ENCODE data around the gene PARP6. TPM values are rescaled to one million over a fixed set of nuclear protein-coding genes. Genes with fewer than 3 reads are reported as not detected.

Gene PARP6
- total and polyA plus RNA-seq, 4 donors = 55.4 to 201 (median 157) TPM

GRCh38 chr15:72197041-72197459 lies 75.3 kb downstream of the PARP6 start:
- DNase-seq (ENCODE audit: low read depth in 4 of 6, low spot score in 6 of 6) = no peak
- H3K36me3 ChIP-seq (ENCODE audit: control insufficient read depth, insufficient read depth, low read length) = peaks cover 38% of the 10 kb centered on the region
- H3K27ac ChIP-seq (ENCODE audit: low read depth, low read length) = no peak overlapping the region
- H3K27me3 ChIP-seq (ENCODE audit: control insufficient read depth, insufficient read depth, low read length) = peaks cover 29% of the 10 kb centered on the region
- peak overlapping the region; percentile 38 for H3K4me3 ChIP-seq (ENCODE audit: low read depth, low read length)
- H3K9me3 ChIP-seq (ENCODE audit: control insufficient read depth, insufficient read depth, low read length) = no peaks in the 10 kb centered on the region
- WGBS (ENCODE audit: insufficient coverage) = 7% methylated on average over 35 of the region's 35 CpGs
- peaks cover 25% of the 10 kb centered on the region for H3K4me1 ChIP-seq (ENCODE audit: control insufficient read depth, insufficient read depth, low read length)

GRCh38 chr15:72196409-72197040 lies 75.8 kb downstream of the PARP6 start:
- DNase-seq (ENCODE audit: low read depth in 4 of 6, low spot score in 6 of 6) = no peak
- Histone ChIP-seq H3K4me1 (ENCODE audit: control insufficient read depth, insufficient read depth, low read length) (peaks cover 22% of the 10 kb centered on the region), H3K9me3 (ENCODE audit: control insufficient read depth, insufficient read depth, low read length) (no peaks in the 10 kb centered on the region), H3K4me3 (ENCODE audit: low read depth, low read length) (peak overlapping the region; percentile 38), H3K27me3 (ENCODE audit: control insufficient read depth, insufficient read depth, low read length) (peaks cover 29% of the 10 kb centered on the region), H3K36me3 (ENCODE audit: control insufficient read depth, insufficient read depth, low read length) (peaks cover 34% of the 10 kb centered on the region), H3K27ac (ENCODE audit: low read depth, low read length) (no peak overlapping the region)
- WGBS (ENCODE audit: insufficient coverage) = 55% methylated on average over 12 of the region's 13 CpGs

GRCh38 chr15:72195101-72195511 lies 77.2 kb downstream of the PARP6 start:
- Histone ChIP-seq H3K27me3 (ENCODE audit: control insufficient read depth, insufficient read depth, low read length) (peaks cover 32% of the 10 kb centered on the region), H3K9me3 (ENCODE audit: control insufficient read depth, insufficient read depth, low read length) (no peaks in the 10 kb centered on the region), H3K27ac (ENCODE audit: low read depth, low read length) (no peak overlapping the region), H3K36me3 (ENCODE audit: control insufficient read depth, insufficient read depth, low read length) (peaks cover 20% of the 10 kb centered on the region), H3K4me1 (ENCODE audit: control insufficient read depth, insufficient read depth, low read length) (peaks cover 10% of the 10 kb centered on the region), H3K4me3 (ENCODE audit: low read depth, low read length) (no peak overlapping the region)
- 74% methylated on average over 6 of the region's 6 CpGs for WGBS (ENCODE audit: insufficient coverage)
- no peak for DNase-seq (ENCODE audit: low read depth in 4 of 6, low spot score in 6 of 6)

- H3K36me3 ChIP-seq (ENCODE audit: control insufficient read depth, insufficient read depth, low read length) = peaks cover 9% of the 10 kb centered on the region
- no peak overlapping the region for H3K4me3 ChIP-seq (ENCODE audit: low read depth, low read length)
- no peak overlapping the region for H3K27ac ChIP-seq (ENCODE audit: low read depth, low read length)
- WGBS (ENCODE audit: insufficient coverage) = 73% methylated on average over 3 of the region's 8 CpGs
- no peaks in the 10 kb centered on the region for H3K9me3 ChIP-seq (ENCODE audit: control insufficient read depth, insufficient read depth, low read length)
- peaks cover 30% of the 10 kb centered on the region for H3K27me3 ChIP-seq (ENCODE audit: control insufficient read depth, insufficient read depth, low read length)
- H3K4me1 ChIP-seq (ENCODE audit: control insufficient read depth, insufficient read depth, low read length) = peaks cover 10% of the 10 kb centered on the region
- peak in 1 of 6 donors; percentile 24 for DNase-seq (ENCODE audit: low read depth in 4 of 6, low spot score in 6 of 6)
Measured at GRCh38 chr15:72193836-72194396, 78.4 kb downstream of the PARP6 start.

GRCh38 chr15:72192416-72192815 lies 79.9 kb downstream of the PARP6 start:
- DNase-seq (ENCODE audit: low read depth in 4 of 6, low spot score in 6 of 6) = peak in 1 of 6 donors; percentile 56
- no CpG with 5 or more reads among the region's 3 CpGs for WGBS (ENCODE audit: insufficient coverage)
- H3K9me3 ChIP-seq (ENCODE audit: control insufficient read depth, insufficient read depth, low read length) = no peaks in the 10 kb centered on the region
- H3K4me1 ChIP-seq (ENCODE audit: control insufficient read depth, insufficient read depth, low read length) = peaks cover 10% of the 10 kb centered on the region
- H3K27me3 ChIP-seq (ENCODE audit: control insufficient read depth, insufficient read depth, low read length) = peaks cover 21% of the 10 kb centered on the region
- H3K4me3 ChIP-seq (ENCODE audit: low read depth, low read length) = no peak overlapping the region
- H3K36me3 ChIP-seq (ENCODE audit: control insufficient read depth, insufficient read depth, low read length) = no peaks in the 10 kb centered on the region
- H3K27ac ChIP-seq (ENCODE audit: low read depth, low read length) = no peak overlapping the region

Other genes starting within 250 kb of the PARP6 start
- 100 to 1,000 TPM in 1 of 2 donors, 10 to 100 TPM in 1; 56.0 to 116 TPM for gene MYO9A, start 154.4 kb downstream of the PARP6 start, total RNA-seq
- gene MYO9A, start 154.4 kb downstream of the PARP6 start, polyA plus RNA-seq (ENCODE audit: insufficient read length in 2 of 2) = 10 to 100 TPM; 17.2 to 24.8 TPM
- 1 to 10 TPM; 5.1 to 6.4 TPM for gene SENP8, start 154.2 kb downstream of the PARP6 start, total RNA-seq
- 1 to 10 TPM; 5.6 to 6.7 TPM for gene SENP8, start 154.2 kb downstream of the PARP6 start, polyA plus RNA-seq (ENCODE audit: insufficient read length in 2 of 2)
- gene GRAMD2A, start 74.8 kb downstream of the PARP6 start, total RNA-seq = 1 to 10 TPM; 1.4 to 1.8 TPM
- gene GRAMD2A, start 74.8 kb downstream of the PARP6 start, polyA plus RNA-seq (ENCODE audit: insufficient read length in 2 of 2) = 1 to 10 TPM; 2.7 to 3.8 TPM
- gene PKM, start 41.4 kb downstream of the PARP6 start, total RNA-seq = 100 to 1,000 TPM; 461 to 632 TPM
- 100 to 1,000 TPM; 661 to 718 TPM for gene PKM, start 41.4 kb downstream of the PARP6 start, polyA plus RNA-seq (ENCODE audit: insufficient read length in 2 of 2)
- 1 to 10 TPM; 6.8 to 8.5 TPM for gene CELF6, start 47.6 kb upstream of the PARP6 start, total RNA-seq
- gene CELF6, start 47.6 kb upstream of the PARP6 start, polyA plus RNA-seq (ENCODE audit: insufficient read length in 2 of 2) = 10 to 100 TPM; 18.2 to 18.7 TPM
- gene HEXA, start 103.5 kb upstream of the PARP6 start, total RNA-seq = 100 to 1,000 TPM in 1 of 2 donors, 10 to 100 TPM in 1; 52.8 to 108 TPM
- gene HEXA, start 103.5 kb upstream of the PARP6 start, polyA plus RNA-seq (ENCODE audit: insufficient read length in 2 of 2) = 10 to 100 TPM; 65.5 to 81.1 TPM
- gene TMEM202, start 125.8 kb upstream of the PARP6 start, total RNA-seq = not detected
- gene TMEM202, start 125.8 kb upstream of the PARP6 start, polyA plus RNA-seq (ENCODE audit: insufficient read length in 2 of 2) = not detected
- gene ARIH1, start 201.8 kb upstream of the PARP6 start, total RNA-seq = 10 to 100 TPM; 67.6 to 73.8 TPM
- gene ARIH1, start 201.8 kb upstream of the PARP6 start, polyA plus RNA-seq (ENCODE audit: insufficient read length in 2 of 2) = 100 to 1,000 TPM; 141 to 179 TPM